K562 (cell line): ENCODE data around the gene CIAPIN1. TPM values are rescaled to one million over a fixed set of nuclear protein-coding genes. Genes with fewer than 3 reads are reported as not detected.

Experiments
- ATAC-seq: fragments of 200-7000 bp; cut with Tn5 transposase; 3 replicates; pipeline ENCODE4 v1.9.1; 2020; ENCODE audit warnings: moderate library complexity
- BruUV-seq: library from RNA; stranded (reverse); fragments of 400-500 nt; replicated peaks from 2 replicates; lab custom pipeline; 2021; lab: Mats Ljungman, UMichigan
- CTCF ChIA-PET: fragments of 300-600 bp; formaldehyde crosslinking; extraction: SDS; loops from one replicate; lab custom pipeline; 2021; ENCODE audit warnings: low intra/inter-chr PET ratio; lab: Yijun Ruan, JAX
- POLR2A ChIA-PET: fragments of 300-600, 350-650 bp; sonication (Branson Sonifier 250); formaldehyde crosslinking; extraction: SDS; loops from one replicate; lab custom pipeline; 2021; ENCODE audit warnings: antibody characterized with exemption, inconsistent platforms; lab: Yijun Ruan, JAX
- DNase-seq, 4 experiments: peaks; one replicate each; pipeline versions ENCODE4 v3.0.0 to v3.0.0-alpha.2; 2011 to 2018; ENCODE audit warnings: low spot score in 3 of 4, mixed read lengths in 3 of 4; ENCODE audit errors: extremely low read depth in 1 of 4
- FAIRE-seq: peaks from 2 replicates; lab custom pipeline; 2011; peaks lifted over from hg19 to GRCh38; lab: Jason Lieb, UNC
- H2AFZ ChIP-seq: 2 replicates; pipeline ENCODE4 v1.6.0; 2011; ENCODE audit warnings: low read depth, low read length, control low read depth, inconsistent platforms
- H3K27ac ChIP-seq: fragments of 200-600 bp; 3 replicates; pipeline ENCODE4 v1.8.0; 2011; ENCODE audit warnings: low read depth, mild to moderate bottlenecking, control low read depth, inconsistent platforms, low read length, moderate library complexity, mixed read lengths; ENCODE audit errors: extremely low read depth
- H3K27me3 ChIP-seq, 2 experiments: fragments of 300-600 bp in 1 of 2; 2 replicates in 1 of 2; 3 replicates in 1 of 2; pipeline versions ENCODE4 v1.6.0 to v1.8.0; 2011; ENCODE audit warnings: inconsistent platforms in 2 of 2, low read length in 2 of 2, mild to moderate bottlenecking in 1 of 2, mixed read lengths in 1 of 2, moderate library complexity in 1 of 2; ENCODE audit not compliant: control insufficient read depth in 2 of 2, insufficient read depth in 2 of 2
- H3K36me3 ChIP-seq: fragments of 300-600 bp; 3 replicates; pipeline ENCODE4 v1.8.0; 2011; ENCODE audit warnings: mild to moderate bottlenecking, low read length, inconsistent platforms; ENCODE audit not compliant: control insufficient read depth, insufficient read depth
- H3K4me1 ChIP-seq, 2 experiments: fragments of 200-600 bp in 1 of 2; replicated peaks in 1 of 2; 2 replicates in 1 of 2; 3 replicates in 1 of 2; pipeline versions ENCODE4 v1.5.1 to v1.8.0; 2011; ENCODE audit warnings: inconsistent platforms in 2 of 2, low read length in 2 of 2, mild to moderate bottlenecking in 1 of 2, mixed read lengths in 1 of 2, moderate library complexity in 1 of 2; ENCODE audit not compliant: control insufficient read depth in 2 of 2, insufficient read depth in 2 of 2
- H3K4me2 ChIP-seq: 2 replicates; pipeline ENCODE4 v1.6.1; 2011; ENCODE audit warnings: low read length, control low read depth, inconsistent platforms, mixed read lengths; ENCODE audit not compliant: insufficient read depth
- H3K4me3 ChIP-seq: fragments of 200-600 bp; sonication (generic), shearing (Covaris generic); 2 replicates; pipeline ENCODE4 v1.5.1; 2016; ENCODE audit warnings: control low read depth, inconsistent platforms
- H3K79me2 ChIP-seq: fragments of 200-600 bp; 3 replicates; pipeline ENCODE4 v1.8.0; 2011; ENCODE audit warnings: low read length, inconsistent platforms; ENCODE audit not compliant: control insufficient read depth, insufficient read depth
- H3K9ac ChIP-seq, 2 experiments: 2 replicates each; pipeline versions ENCODE4 v1.6.0 to v1.6.1; 2011; ENCODE audit warnings: low read depth in 2 of 2, low read length in 2 of 2, control low read depth in 1 of 2, inconsistent platforms in 1 of 2, mild to moderate bottlenecking in 1 of 2, mixed read lengths in 1 of 2; ENCODE audit not compliant: insufficient read depth in 1 of 2
- H3K9me1 ChIP-seq: one replicate; pipeline ENCODE4 v1.6.0; 2011; ENCODE audit warnings: inconsistent platforms, mild to moderate bottlenecking, low read length, moderate library complexity; ENCODE audit not compliant: control insufficient read depth, insufficient read depth
- H3K9me3 ChIP-seq: replicated peaks from 2 replicates; pipeline ENCODE4 v1.5.1; 2011; ENCODE audit warnings: low read depth, low read length, inconsistent platforms; ENCODE audit not compliant: control insufficient read depth, insufficient read depth
- H4K20me1 ChIP-seq: replicated peaks from 2 replicates; pipeline ENCODE4 v1.6.1; 2011; ENCODE audit warnings: low read length, inconsistent platforms, mixed read lengths; ENCODE audit not compliant: control insufficient read depth, insufficient read depth
- ATF4 ChIP-seq: fragments of 450-650 bp; formaldehyde crosslinking; IDR thresholded peaks from 2 replicates; pipeline ENCODE4 v1.4.0; 2022; ENCODE audit warnings: mild to moderate bottlenecking, moderate library complexity
- CC2D1A ChIP-seq: fragments of 450-650 bp; IDR thresholded peaks from 2 replicates; pipeline ENCODE4 v1.6.1; 2017; ENCODE audit warnings: mild to moderate bottlenecking
- HCFC1 ChIP-seq: IDR thresholded peaks from 2 replicates; pipeline ENCODE4 v1.6.1; 2012; ENCODE audit warnings: low read depth, low read length, improper control_type of control experiment
- HDAC6 ChIP-seq: IDR thresholded peaks from 2 replicates; pipeline ENCODE4 v1.6.1; 2012; ENCODE audit warnings: low read depth, mild to moderate bottlenecking, control low read depth, inconsistent platforms, low read length, moderate library complexity
- ID3 ChIP-seq, 2 experiments: fragments of 250-450 bp in 1 of 2; fragments of 450-650 bp in 1 of 2; sonication (Bioruptor Pico) in 1 of 2; IDR thresholded peaks; 2 replicates each; pipeline versions ENCODE4 v1.6.1 to v1.8.0; 2016 to 2021; ENCODE audit warnings: mild to moderate bottlenecking in 2 of 2, moderate library complexity in 2 of 2, missing compliant biosample characterization in 1 of 2, missing genetic modification characterization in 1 of 2
- MBD2 ChIP-seq: sonication (generic); IDR thresholded peaks from 2 replicates; pipeline ENCODE4 v1.6.1; 2016; ENCODE audit warnings: low read depth, borderline replicate concordance
- MCM3 ChIP-seq: fragments of 450-650 bp; IDR thresholded peaks from 2 replicates; pipeline ENCODE4 v1.6.1; 2016
- PKNOX1 ChIP-seq: fragments of 450-650 bp; IDR thresholded peaks from 2 replicates; pipeline ENCODE4 v1.6.1; 2016
- ZBTB1 ChIP-seq: sonication (generic); formaldehyde crosslinking; IDR thresholded peaks from 2 replicates; pipeline ENCODE4 v1.8.1; 2023; ENCODE audit warnings: missing genetic modification reagents, low read depth, mild to moderate bottlenecking, borderline replicate concordance
- ZNF41 ChIP-seq: fragments of 250-450 bp; sonication (Bioruptor Pico); conservative IDR thresholded peaks from 2 replicates; pipeline ENCODE4 v1.4.0; 2020; ENCODE audit warnings: mild to moderate bottlenecking
- ZNF589 ChIP-seq: fragments of 200-800 bp; sonication (Bioruptor generic); IDR thresholded peaks from 2 replicates; pipeline ENCODE4 v1.6.1; 2016; ENCODE audit warnings: low read depth, missing genetic modification characterization, missing compliant biosample characterization
- WGBS: fragments of 100-300 bp; shearing (Covaris generic); methylation state at CpG from one replicate; pipeline ENCODE4 v1.1.6; 2016; ENCODE audit warnings: low coverage, mixed read lengths; ENCODE audit not compliant: insufficient coverage; ENCODE audit errors: missing lambda C conversion rate; 5-methylcytosine and 5-hydroxymethylcytosine counted together
- in situ Hi-C: fragments of 300-500 bp; cut with MboI; formaldehyde crosslinking; loops from 4 replicates; pipeline ENCODE4 v1.15.0; 2018; ENCODE audit warnings: inconsistent platforms, mixed read lengths
- intact Hi-C: fragments of 100-400 bp; cut with micrococcal nuclease; formaldehyde crosslinking; loops from 2 replicates; pipeline ENCODE4 v1.14.2; 2022
- polyA plus RNA-seq, 8 experiments: library from polyadenylated mRNA; depleted of rRNA in 4 of 8; stranded (reverse) in 5 of 8; unstranded in 3 of 8; fragments of >200 nt; fragmentation: Nextera tagmentation in 2 of 8; fragmentation: Illumina TruSeq in 1 of 8; extraction: Ambion mirVana in 2 of 8; extraction: Trizol in 1 of 8; gene quantifications; 2 replicates each; pipeline versions ENCODE4 v1.2.1 to v1.2.3, GENCODE V29; 2011 to 2014; ENCODE audit warnings: inconsistent platforms in 1 of 8, missing spikeins in 1 of 8
- total RNA-seq, 7 experiments: library from RNA; depleted of rRNA in 6 of 7; stranded (reverse); fragments of >200 nt in 6 of 7; fragmentation: Illumina TruSeq in 2 of 7; extraction: Trizol in 2 of 7; gene quantifications; 2 replicates each; pipeline versions ENCODE4 v1.2.1 to v1.2.3, GENCODE V29; 2011 to 2021; ENCODE audit warnings: low replicate concordance in 1 of 7
- TF ChIP-seq, protein P1 (sequence below): fragments of 250-450 bp; sonication (Bioruptor Pico); IDR thresholded peaks from 2 replicates; pipeline ENCODE4 v1.4.0; 2020; ENCODE audit warnings: mild to moderate bottlenecking, moderate library complexity, borderline replicate concordance
- TF ChIP-seq, protein P2 (sequence below): fragments of 250-450 bp; sonication (Bioruptor Pico); IDR thresholded peaks from 2 replicates; pipeline ENCODE4 v1.5.0; 2020; ENCODE audit warnings: mild to moderate bottlenecking
- TF ChIP-seq, protein P3 (sequence below): sonication (generic); formaldehyde crosslinking; IDR thresholded peaks from 2 replicates; pipeline ENCODE4 v1.8.0; 2022; ENCODE audit warnings: mild to moderate bottlenecking, missing genetic modification reagents

CIAPIN1 gene
- total and polyA plus RNA-seq, 9 of the 15 experiments (the other 6 are each of a cell fraction or from before 2014, with no cell fraction given), result 71.8 to 263 (median 95.7) TPM

DNA sequence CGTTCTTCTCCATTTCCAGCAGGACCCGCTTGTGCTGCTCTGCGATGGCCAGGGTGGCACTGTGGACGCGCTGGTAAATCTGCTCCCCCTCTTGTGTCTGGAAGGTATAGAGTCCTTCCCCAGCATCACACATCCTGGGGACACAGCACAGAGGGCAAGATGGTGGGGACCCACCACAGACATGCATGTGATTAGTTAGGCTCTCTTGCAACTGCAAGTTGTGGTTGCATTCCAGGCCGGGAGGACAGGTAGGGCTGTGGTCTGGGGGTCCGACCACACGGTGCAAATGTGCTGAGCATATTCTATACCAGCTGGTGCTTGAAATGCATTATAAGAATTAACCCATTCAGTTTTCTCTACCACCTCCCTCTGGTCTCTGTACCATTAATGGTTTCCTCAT lies 26.7 kb upstream of the CIAPIN1 start:
- H3K27me3 ChIP-seq, result no peaks in the 10 kb centered on the region
- 0 out of 2 replicates have a peak, but pooled peaks cover 4% of the 10 kb centered on the region for H4K20me1 ChIP-seq
- peaks cover 11 to 27% of the 10 kb centered on the region in 2 experiments for H3K4me1 ChIP-seq
- peaks cover 51% of the 10 kb centered on the region for H3K36me3 ChIP-seq
- no peak overlapping the region for H3K4me3 ChIP-seq
- DNase-seq (no peak), FAIRE-seq (no peak), ATAC-seq (no peak)
- BruUV-seq, result no TSS peak
- POLR2A ChIA-PET, result interaction anchor here (1.3 to 2.7 kb wide), 2 partner anchors 9 to 12 kb away, joined by 4 to 14 read pairs; partner anchors contain the start of gene POLR2C
- CTCF ChIA-PET, result no interaction called here
- no peak overlapping the region for H3K9ac ChIP-seq
- peaks cover 3% of the 10 kb centered on the region for H3K9me1 ChIP-seq
- no peaks in the 10 kb centered on the region for H3K9me3 ChIP-seq
- intact Hi-C loops (no loop called here), in situ Hi-C loops (no loop called here)
- H3K27ac ChIP-seq, result no peak overlapping the region
- H2AFZ ChIP-seq, result no peak overlapping the region
- no peak overlapping the region for H3K4me2 ChIP-seq
- 47% methylated on average over 4 of the region's 8 CpGs for WGBS
- no peaks in the 10 kb centered on the region for H3K79me2 ChIP-seq
- no peak for TF ChIP-seq ZBTB1
- TF ChIP-seq, protein P1, sequence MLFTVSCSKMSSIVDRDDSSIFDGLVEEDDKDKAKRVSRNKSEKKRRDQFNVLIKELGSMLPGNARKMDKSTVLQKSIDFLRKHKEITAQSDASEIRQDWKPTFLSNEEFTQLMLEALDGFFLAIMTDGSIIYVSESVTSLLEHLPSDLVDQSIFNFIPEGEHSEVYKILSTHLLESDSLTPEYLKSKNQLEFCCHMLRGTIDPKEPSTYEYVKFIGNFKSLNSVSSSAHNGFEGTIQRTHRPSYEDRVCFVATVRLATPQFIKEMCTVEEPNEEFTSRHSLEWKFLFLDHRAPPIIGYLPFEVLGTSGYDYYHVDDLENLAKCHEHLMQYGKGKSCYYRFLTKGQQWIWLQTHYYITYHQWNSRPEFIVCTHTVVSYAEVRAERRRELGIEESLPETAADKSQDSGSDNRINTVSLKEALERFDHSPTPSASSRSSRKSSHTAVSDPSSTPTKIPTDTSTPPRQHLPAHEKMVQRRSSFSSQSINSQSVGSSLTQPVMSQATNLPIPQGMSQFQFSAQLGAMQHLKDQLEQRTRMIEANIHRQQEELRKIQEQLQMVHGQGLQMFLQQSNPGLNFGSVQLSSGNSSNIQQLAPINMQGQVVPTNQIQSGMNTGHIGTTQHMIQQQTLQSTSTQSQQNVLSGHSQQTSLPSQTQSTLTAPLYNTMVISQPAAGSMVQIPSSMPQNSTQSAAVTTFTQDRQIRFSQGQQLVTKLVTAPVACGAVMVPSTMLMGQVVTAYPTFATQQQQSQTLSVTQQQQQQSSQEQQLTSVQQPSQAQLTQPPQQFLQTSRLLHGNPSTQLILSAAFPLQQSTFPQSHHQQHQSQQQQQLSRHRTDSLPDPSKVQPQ, result no peak
- TF ChIP-seq ID3 (CRISPR knock-in tag; IDR thresholded peaks at IDR 0.05), result no peak
- no peak for TF ChIP-seq ID3 (tag; IDR thresholded peaks at IDR 0.05)
- no peak for TF ChIP-seq ZNF41 (CRISPR knock-in tag)
- TF ChIP-seq HDAC6, result no peak
- TF ChIP-seq PKNOX1, result no peak
- TF ChIP-seq MBD2, result no peak
- TF ChIP-seq, protein P2, sequence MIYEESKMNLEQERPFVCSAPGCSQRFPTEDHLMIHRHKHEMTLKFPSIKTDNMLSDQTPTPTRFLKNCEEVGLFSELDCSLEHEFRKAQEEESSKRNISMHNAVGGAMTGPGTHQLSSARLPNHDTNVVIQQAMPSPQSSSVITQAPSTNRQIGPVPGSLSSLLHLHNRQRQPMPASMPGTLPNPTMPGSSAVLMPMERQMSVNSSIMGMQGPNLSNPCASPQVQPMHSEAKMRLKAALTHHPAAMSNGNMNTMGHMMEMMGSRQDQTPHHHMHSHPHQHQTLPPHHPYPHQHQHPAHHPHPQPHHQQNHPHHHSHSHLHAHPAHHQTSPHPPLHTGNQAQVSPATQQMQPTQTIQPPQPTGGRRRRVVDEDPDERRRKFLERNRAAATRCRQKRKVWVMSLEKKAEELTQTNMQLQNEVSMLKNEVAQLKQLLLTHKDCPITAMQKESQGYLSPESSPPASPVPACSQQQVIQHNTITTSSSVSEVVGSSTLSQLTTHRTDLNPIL (CRISPR knock-in tag), result no peak
- no peak for TF ChIP-seq ZNF589 (CRISPR knock-in tag)
- TF ChIP-seq, protein P3, sequence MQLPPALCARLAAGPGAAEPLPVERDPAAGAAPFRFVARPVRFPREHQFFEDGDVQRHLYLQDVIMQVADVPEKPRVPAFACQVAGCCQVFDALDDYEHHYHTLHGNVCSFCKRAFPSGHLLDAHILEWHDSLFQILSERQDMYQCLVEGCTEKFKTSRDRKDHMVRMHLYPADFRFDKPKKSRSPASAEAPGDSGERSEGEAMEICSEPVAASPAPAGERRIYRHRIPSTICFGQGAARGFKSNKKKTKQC (CRISPR knock-in tag), result no peak
- TF ChIP-seq CC2D1A, result no peak
- no peak for TF ChIP-seq ATF4
- TF ChIP-seq MCM3, result no peak
- no peak for TF ChIP-seq HCFC1
